ENCODE data around the gene C12orf42.
"Not testable (repeated sequence)": the region's sequence is repeated elsewhere in the genome, so short reads cannot be mapped to it uniquely, and the experiment has no call there.

Gene C12orf42

DNA sequence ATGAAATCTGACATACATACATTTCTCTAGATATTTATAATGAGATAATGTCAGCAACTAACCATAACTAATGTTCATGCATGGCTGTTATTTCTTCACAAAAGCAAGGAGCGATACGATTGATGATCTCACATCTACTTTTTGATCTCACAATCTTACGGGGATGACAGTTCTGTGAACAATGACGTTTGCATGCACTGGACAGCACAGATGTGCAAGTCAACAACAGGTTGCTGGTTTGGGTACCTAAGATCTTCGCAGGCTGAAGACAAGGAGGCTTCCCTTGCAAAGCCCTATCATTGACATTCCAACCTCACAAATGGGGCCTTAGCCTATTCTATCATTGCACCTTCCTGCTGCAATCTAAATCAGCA is 53.6 kb downstream of the C12orf42 start:
- no peak for DNase-seq (ENCODE audit: low spot score)
- TF ChIP-seq, protein P1, sequence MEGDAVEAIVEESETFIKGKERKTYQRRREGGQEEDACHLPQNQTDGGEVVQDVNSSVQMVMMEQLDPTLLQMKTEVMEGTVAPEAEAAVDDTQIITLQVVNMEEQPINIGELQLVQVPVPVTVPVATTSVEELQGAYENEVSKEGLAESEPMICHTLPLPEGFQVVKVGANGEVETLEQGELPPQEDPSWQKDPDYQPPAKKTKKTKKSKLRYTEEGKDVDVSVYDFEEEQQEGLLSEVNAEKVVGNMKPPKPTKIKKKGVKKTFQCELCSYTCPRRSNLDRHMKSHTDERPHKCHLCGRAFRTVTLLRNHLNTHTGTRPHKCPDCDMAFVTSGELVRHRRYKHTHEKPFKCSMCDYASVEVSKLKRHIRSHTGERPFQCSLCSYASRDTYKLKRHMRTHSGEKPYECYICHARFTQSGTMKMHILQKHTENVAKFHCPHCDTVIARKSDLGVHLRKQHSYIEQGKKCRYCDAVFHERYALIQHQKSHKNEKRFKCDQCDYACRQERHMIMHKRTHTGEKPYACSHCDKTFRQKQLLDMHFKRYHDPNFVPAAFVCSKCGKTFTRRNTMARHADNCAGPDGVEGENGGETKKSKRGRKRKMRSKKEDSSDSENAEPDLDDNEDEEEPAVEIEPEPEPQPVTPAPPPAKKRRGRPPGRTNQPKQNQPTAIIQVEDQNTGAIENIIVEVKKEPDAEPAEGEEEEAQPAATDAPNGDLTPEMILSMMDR (IDR thresholded peaks at IDR 0.05; ENCODE audit: extremely low read depth, missing control alignments) = no peak

DNA sequence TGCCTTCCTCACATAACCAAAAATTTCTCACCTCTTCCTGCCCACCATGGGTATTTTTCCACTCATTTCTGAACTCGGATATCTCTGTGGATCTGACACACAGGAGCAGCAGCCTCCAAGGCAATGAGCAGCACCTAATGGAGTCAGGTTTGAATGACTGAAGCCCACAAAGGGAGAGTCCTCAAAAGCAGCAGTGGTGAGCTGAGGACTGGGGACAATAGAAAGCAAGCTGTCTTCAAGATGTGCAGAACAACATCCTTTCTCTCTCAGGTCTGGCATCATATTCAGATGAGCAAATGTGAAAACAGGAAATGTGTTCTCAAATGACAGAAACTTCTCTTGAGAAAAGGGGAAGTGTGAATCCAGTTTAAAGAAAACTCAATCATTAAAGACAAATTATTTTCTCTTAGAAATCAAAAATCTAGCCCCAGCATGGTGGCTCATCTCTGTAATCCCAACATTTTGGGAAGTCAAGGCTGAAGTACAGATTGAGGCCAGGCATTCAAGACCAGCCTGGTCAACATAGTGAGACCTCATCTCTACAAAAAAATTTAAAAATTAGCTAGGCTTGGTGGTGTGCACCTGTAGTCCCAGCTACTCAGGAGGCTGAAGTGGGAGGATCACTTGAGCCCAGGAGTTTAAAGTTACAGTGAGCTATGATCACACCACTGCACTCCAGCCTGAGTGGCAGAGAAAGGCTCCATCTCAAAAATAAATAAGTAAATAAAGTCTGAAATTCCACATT is 54.2 kb downstream of the C12orf42 start:
- DNase-seq (ENCODE audit: low spot score) = peak; percentile 80
- TF ChIP-seq, protein P1 (IDR thresholded peaks at IDR 0.05; ENCODE audit: extremely low read depth, missing control alignments) = no peak

DNA sequence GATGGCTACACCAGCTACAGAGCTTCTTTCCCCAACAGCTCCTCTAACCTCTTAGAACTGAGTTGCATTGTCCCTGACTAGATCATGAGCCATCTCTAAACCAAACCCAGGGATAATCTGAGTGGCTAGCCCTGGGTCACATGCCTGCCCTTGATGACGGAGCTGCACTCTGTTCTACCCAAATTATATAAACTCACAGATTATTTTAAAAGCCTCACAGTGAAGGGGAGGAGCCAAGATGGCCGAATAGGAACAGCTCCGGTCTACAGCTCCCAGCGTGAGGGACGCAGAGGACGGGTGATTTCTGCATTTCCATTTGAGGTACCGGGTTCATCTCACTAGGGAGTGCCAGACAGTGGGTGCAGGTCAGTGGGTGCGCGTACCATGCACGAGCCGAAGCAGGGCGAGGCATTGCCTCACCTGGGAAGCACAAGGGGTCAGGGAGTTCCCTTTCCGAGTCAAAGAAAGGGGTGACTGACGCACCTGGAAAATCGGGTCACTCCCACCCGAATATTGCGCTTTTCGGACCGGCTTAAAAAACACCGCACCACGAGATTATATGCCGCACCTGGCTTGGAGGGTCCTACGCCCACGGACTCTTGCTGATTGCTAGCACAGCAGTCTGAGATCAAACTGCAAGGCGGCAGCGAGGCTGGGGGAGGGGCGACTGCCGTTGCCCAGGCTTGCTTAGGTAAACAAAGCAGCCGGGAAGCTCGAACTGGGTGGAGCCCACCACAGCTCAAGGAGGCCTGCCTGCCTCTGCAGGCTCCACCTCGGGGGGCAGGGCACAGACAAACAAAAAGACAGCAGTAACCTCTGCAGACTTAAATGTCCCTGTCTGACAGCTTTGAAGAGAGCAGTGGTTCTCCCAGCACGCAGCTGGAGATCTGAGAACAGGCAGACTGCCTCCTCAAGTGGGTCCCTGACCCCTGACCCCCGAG is 61.3 kb downstream of the C12orf42 start:
- not testable (repeated sequence) for DNase-seq (ENCODE audit: low spot score)

DNA sequence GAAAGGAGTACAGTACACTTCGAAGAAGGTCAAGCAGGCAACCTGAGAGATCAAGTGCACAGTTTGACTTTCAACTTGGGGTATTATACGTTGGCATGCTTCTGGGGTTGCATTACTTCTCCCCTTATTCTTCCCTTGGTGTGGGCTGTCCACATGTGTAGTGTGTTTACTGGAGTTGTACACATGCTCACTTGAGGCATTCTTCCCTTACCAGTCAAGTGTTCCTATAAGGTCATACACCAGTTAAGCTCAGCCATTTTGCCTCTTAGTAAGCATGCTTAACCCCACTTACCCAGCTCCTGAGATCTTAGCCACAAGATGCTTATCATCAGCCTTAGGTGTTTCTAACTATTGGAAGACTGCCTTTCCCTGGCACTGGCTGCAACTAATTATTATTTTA is 63.8 kb downstream of the C12orf42 start:
- no peak for DNase-seq (ENCODE audit: low spot score)
- TF ChIP-seq, protein P1 (IDR thresholded peaks at IDR 0.05; ENCODE audit: extremely low read depth, missing control alignments) = no peak

DNA sequence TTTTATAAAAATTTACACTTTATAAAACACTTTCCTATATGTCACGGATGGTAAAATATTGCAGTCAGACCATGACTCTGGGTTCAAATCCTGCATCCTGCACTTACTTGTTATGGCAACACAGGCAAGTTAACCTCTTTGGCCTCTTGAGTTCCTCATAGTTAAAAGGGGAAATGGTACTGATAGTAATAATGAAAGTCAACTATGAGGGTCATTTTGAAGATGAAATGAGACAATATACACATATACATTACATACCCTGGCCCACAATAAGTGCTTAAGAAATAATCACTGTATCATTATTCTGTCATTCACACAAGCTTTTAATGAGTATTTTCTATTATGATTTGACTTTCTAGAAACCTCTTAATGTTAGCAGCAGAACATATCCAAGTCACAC is 64.4 kb downstream of the C12orf42 start:
- TF ChIP-seq, protein P1 (IDR thresholded peaks at IDR 0.05; ENCODE audit: extremely low read depth, missing control alignments) = no peak
- DNase-seq (ENCODE audit: low spot score) = no peak

DNA sequence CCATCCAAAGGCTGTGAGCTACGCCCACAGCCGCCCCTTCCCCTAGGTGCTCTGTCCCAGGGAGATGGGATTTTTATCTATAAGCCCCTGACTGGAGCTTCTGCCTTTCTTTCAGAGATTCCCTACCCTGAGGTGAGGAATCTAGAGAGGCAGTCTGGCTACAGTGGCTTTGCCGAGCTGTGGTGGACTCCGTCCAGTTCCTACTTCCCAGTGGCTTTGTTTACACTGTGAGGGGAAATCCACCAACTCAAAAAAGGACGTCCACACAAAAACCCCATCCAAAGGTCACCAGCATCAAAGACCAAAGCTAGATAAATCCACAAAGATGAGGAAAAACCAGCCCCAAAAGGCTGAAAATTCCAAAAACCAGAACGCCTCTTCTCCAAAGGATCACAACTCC is 70.1 kb downstream of the C12orf42 start:
- not testable (repeated sequence) for DNase-seq (ENCODE audit: low spot score)

DNA sequence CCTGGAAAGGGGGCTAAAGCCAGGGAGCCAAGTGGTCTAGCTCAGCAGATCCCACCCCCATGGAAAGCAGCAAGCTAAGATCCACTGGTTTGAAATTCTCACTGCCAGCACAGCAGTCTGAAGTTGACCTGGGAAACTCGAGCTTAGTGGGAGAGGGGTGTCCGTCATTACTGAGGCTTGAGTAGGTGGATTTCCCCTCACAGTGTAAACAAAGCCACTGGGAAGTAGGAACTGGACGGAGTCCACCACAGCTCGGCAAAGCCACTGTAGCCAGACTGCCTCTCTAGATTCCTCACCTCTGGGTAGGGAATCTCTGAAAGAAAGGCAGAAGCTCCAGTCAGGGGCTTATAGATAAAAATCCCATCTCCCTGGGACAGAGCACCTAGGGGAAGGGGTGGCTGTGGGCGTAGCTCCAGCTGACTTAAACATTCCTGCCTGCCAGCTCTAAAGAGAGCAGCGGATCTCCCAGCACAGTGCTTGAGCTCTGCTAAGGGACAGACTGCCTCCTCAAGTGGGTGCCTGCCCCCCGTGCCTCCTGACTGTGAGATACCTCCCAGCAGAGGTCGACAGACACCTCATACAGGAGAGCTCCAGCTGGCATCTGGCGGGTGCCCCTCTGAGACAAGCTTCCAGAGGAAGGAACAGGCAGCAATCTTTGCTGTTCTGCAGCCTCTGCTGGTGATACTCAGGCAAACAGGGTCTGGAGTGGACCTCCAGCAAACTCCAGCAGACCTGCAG is 70.8 kb downstream of the C12orf42 start:
- not testable (repeated sequence) for DNase-seq (ENCODE audit: low spot score)

DNA sequence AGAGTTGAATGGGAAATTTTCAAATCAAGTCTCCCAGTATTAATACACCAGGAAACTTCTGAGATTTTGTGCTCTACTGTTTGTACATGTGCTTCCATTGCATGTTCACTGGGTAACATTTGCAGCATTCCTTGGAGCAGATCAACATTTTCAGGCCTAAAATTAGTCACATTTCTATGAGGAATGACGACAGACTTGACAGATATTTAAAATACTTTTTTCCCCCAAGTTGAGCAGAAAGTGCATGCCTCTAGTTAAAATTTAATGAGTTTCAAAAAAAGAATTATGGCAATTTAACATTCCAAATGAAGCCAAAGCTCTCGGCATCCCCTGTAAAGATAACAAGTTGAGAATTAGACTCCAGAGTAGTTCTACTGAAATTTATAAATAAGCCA is 72.3 kb downstream of the C12orf42 start:
- DNase-seq (ENCODE audit: low spot score) = no peak
- TF ChIP-seq, protein P1 (IDR thresholded peaks at IDR 0.05; ENCODE audit: extremely low read depth, missing control alignments) = no peak
